NCI-H2196 treated with DMSO at 0.1 percent for 48 hours (cell line): Measurements from ENCODE around the gene CALM3.
"Not testable (repeated sequence)": the region's sequence is repeated elsewhere in the genome, so short reads cannot be mapped to it uniquely, and the experiment has no call there.

Experiments used
- DNase-seq: peaks from one replicate; lab custom pipeline; 2025; ENCODE audit not compliant: unreplicated experiment; lab: John Stamatoyannopoulos, UW

The CALM3 gene

DNA sequence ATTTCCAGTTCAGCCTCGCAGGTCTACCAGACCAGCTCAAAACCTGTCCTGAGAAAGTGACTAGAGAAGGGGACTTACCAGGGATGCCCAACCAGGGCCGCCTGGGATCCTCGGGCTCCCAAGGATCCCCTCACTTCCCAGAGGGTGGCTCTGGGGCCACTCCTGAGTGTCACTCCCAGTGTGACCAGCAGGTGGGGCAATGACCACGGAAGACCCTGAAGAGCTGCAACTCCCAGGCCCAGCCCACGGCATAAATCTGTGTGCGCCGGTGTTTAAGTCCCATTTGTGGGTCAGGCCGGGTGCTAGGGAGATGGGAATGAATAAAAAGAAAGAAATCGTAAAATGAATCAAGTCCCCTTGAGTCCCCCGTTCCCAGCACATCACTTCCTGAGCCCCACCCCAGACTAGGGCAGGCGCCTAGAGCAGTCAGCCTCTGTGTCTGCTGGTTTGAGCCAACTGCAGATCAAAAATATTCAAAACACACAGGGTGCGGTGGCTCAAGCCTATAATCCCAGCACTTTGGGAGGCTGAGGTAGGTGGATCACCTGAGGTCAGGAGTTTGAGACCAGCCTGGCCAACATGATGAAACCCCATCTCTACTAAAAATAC, 13.1 kb downstream of the CALM3 start:
- peak; percentile 53 for DNase-seq

- DNase-seq: no peak
These were observed 14.8 kb downstream of the CALM3 start for GRCh38 chr19:46615966-46616365.

DNA sequence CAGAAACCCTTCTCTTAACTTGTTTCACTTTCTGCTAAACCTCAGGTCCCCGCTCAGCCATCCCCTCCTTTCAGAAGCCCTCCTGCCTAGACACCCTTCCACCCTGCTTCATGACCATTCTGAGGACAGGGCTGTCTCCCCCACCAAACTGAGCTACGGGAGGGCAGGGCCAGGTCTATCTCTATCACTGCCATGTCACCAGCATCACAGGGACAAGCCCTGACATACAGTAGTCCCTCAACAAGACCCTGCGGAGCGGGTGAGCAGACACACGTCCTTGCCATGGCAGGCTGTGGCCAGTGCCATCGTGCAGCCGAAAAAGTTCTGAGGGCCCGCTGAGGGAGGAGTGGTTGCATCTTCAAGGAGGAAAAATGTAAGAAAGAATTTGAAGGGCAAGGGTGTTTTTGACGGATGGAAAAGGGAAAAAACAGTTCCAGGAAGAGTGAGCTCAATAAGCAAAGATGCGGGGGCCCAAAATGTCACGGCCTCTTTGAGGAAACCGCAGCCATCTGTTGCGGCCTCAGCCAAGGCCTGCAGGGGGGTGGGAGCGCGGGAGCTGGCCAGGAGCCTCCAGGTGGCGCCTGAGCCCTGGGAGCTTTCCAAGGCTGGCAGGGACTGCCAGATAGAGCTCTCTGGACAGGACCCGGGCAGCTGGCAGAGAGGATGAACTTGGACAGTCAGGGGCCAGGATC, 15.6 kb downstream of the CALM3 start:
- DNase-seq: peak; percentile 56

DNA sequence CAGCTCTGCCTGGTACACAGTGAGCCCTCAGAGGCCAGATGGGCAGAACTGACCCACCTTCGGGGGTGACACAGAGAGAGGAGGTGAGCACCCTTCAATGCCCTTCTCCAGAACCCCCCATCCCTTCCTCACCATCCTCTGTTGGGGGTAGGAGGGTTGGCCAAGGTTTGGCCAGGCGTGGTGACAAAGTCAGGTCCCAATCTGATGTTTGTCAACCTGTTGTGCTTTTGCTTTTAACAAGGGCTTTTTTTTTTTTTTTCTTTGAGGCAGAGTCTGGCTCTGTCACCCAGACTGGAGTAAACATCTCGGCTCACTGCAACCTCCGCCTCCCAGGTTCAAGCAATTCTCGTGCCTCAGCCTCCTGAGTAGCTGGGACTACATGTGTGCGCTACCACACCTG, 16.5 kb downstream of the CALM3 start:
- no peak for DNase-seq

- DNase-seq: peak; percentile 14
These were observed 17.6 kb downstream of the CALM3 start for GRCh38 chr19:46618670-46619231.

GRCh38 chr19:46620267-46620666, 19.1 kb downstream of the CALM3 start:
- no peak for DNase-seq

- no peak for DNase-seq
These were observed 19.6 kb downstream of the CALM3 start for GRCh38 chr19:46620716-46621115.

GRCh38 chr19:46621191-46622117, 20.3 kb downstream of the CALM3 start:
- DNase-seq: no peak

DNA sequence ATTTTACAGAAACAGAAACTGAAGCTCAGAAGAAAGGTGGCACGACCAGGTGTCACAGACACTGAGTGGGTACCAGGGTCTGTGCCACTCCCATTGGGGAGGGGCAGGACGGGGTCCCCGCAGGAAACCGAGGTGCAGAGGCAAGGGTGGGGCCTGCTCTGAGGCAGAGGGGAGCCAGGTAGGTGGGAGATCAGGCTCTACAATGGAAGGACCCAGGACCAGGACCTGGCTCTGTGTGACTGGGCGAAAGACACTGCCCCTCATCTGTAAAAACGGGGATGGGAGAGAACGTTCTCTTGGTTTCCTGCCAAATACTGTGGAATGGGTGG, 21.0 kb downstream of the CALM3 start:
- no peak for DNase-seq

GRCh38 chr19:46623915-46624502, 22.9 kb downstream of the CALM3 start:
- DNase-seq: no peak

DNA sequence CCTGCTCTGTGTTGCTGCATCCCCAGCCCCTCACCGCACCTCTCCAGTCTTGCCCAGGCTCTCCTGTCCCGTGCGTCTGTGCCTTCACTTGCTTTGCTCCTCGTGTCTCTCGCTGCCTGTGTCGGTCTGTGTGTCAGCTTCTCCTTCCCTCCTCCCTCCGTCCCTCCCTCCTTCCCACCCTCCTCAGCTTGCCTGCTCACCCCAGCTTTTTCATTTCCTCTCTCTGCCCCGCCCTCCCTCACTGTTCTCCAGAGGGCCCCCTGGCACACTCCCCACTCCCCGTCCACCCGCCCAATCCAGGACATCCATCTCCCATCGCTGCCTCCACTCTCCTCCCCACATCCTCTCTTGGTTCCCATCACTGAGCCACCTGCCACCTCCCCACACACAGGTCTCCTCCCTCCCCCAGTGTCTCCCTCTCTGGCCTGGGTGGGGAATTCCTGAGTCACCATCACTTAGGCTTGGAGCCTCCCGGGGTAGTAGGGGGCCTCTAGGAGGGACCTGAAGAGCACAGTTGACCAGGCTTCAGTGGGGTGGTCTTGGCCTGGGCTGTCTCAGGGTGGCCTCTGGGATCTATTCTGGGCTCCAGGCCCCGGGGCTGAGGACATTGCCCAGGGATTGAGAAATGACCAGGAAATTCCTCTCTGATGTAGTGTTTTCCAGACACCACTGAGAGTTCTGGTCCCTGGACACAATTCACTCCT, 24.0 kb downstream of the CALM3 start, which contains the start of gene PTGIR:
Gene PTGIR, minus strand, starts transcription at position 132 of the 704 bp plus-strand sequence. CDS start 864 bp downstream, outside the sequence.
- DNase-seq: no peak

DNA sequence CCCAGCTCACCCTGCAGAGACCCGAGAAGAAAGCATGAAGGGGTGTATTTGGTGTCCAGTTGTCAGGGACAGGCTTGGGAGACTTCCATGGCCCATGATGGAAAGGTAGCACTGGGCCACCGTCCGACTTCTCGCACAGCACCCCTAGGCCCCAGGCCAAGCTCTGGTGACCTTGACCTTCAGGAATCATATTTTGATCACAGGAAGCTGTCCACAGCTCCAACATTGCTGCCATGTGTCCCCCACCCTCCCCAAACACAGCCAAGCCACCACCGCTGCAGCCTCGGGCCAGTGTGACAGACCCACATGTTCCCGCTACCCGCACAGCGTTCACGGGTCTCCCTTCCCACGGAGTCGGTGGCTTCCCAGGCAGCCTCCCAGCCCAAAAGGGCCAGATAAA, 24.6 kb downstream of the CALM3 start:
- no peak for DNase-seq

GRCh38 chr19:46626446-46626845, 25.3 kb downstream of the CALM3 start:
- DNase-seq: no peak

DNA sequence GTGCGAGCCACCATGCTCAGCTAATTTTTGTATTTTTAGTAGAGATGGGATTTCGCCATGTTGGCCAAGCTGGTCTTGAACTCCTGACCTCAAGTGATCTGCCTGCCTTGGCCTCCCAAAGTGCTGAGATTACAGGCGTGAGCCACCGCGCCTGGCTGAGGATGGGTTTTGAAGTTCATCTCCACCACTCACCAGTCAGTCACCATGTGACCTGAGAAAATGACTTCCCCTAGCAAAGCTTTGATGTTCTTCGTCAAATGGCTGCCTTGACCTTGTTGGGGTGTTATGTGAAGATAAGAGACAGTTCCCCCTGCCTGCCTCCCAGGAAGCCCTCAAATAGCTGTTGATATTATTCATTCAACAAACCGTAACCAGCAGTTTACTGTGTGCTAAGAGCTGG, 27.8 kb downstream of the CALM3 start:
- DNase-seq: not testable (repeated sequence)

GRCh38 chr19:46629546-46630025, 28.5 kb downstream of the CALM3 start:
- no peak for DNase-seq

DNA sequence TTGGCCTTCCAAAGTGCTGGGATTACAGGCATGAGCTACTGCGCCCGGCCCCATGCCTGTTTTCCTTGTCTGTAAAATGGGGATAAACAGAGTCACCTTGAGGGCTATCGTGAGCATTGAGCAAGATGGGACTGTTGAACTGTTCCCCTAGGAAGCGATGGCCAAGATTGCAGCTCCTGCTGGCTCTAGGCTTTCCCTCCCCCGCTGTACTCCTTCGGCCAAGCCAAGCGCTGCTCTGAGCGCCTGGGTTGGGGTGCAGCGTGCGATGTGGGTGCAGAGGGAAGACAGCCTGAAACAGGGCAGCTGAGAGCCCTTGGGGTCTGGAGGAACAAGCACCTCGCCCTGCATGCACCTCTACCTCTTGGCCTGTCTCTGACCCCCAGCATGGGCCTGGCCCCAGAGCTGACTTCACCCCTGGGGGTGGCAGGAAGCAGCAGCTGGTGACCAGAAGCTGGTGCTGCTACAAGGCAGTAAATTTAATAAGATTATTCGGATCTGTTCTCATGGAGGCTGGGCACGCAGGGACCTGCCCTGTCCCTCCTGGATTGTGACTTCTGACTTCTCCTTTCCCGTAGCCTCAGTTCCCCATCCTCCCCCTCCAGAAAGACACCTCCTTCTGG, 29.6 kb downstream of the CALM3 start:
- DNase-seq: no peak

DNA sequence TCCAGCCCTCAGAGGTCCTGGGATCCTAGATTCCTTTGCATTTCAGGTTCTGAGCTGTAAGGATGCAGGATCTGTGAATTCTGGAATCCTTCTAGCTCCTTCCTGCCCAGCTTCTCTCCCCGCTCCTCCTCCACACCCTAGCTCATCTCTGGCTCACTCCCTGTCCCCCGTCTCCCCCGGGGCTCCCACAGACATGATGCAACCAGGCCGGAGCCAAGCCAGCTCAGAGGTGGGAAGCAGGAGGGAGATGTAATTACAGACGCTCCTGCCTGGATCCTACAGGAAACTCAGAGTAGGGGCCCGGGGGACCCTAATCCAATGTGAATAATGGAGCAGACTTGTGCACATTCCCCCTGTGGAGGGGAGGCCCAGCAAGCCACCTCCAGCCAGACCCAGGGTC, 30.4 kb downstream of the CALM3 start:
- no peak for DNase-seq

DNA sequence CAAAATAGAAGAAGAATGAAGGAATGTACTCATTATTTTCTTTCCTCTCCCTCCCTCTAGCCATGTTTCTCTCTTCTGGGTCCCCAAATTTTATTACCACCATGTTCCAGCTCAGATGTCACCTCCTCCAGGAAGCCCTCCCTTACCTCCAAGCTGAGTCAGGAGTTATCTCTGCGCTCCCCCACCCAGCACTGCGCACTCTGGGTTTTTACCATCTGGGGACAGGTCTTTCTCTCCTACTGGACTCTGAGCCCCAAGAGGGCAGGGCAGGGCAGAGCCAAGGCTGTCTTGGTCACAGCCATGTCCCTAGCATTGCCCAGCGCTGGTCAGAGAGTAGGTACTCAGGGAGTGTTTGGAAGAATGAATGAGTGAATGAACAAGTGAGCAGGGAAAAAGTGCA, 32.0 kb downstream of the CALM3 start:
- no peak for DNase-seq

GRCh38 chr19:46634045-46634655, 33.0 kb downstream of the CALM3 start:
- peak; percentile 66 for DNase-seq
